ENCODE results near the gene GMDS.

Gene GMDS

DNA sequence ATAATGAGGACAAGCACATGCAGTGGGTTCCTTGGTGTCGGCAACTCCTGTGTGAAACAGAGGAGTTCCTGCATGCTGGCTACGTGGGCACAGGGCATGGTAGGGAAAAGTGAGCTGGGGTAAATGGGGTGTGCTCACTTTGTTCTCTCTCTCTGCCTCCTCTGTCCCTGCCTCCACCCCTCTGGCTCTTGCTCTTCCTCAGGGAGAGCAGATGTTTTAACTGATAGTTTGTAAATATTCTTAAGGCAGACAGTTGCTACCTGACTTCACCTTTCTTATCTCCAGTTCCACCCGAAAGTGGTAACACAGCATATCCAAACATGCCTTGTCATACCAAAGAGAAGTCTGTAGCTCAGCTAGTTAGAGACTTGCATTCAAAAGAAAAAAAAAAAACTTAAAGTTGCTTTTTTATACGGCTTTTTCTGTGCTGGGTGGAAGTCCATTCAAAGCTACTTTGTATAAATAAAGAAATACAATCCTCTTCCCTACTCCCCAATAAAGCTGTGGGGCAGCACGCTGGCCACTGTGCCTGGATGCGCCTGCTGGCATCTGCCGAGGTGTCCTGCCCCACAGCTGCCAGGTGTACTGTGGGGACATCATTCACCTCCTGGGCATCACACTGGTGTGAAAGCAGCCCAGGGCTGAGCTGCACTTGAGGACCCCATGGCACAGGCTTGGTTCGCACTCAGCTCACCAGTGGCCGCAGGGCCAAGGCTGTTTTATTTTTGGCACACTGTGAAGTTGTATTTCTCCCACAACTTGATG, 542.1 kb downstream of the GMDS start:
- TF ChIP-seq, protein P1, sequence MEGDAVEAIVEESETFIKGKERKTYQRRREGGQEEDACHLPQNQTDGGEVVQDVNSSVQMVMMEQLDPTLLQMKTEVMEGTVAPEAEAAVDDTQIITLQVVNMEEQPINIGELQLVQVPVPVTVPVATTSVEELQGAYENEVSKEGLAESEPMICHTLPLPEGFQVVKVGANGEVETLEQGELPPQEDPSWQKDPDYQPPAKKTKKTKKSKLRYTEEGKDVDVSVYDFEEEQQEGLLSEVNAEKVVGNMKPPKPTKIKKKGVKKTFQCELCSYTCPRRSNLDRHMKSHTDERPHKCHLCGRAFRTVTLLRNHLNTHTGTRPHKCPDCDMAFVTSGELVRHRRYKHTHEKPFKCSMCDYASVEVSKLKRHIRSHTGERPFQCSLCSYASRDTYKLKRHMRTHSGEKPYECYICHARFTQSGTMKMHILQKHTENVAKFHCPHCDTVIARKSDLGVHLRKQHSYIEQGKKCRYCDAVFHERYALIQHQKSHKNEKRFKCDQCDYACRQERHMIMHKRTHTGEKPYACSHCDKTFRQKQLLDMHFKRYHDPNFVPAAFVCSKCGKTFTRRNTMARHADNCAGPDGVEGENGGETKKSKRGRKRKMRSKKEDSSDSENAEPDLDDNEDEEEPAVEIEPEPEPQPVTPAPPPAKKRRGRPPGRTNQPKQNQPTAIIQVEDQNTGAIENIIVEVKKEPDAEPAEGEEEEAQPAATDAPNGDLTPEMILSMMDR (IDR thresholded peaks at IDR 0.05; ENCODE audit: borderline replicate concordance, control extremely low read depth, extremely low read depth, insufficient read depth, missing control alignments), result no peak
- in situ Hi-C loops (cut with MboI; ENCODE audit: low sequenced_read_pairs, unreplicated experiment), result no loop called here
- DNase-seq (ENCODE audit: low spot score), result no peak

DNA sequence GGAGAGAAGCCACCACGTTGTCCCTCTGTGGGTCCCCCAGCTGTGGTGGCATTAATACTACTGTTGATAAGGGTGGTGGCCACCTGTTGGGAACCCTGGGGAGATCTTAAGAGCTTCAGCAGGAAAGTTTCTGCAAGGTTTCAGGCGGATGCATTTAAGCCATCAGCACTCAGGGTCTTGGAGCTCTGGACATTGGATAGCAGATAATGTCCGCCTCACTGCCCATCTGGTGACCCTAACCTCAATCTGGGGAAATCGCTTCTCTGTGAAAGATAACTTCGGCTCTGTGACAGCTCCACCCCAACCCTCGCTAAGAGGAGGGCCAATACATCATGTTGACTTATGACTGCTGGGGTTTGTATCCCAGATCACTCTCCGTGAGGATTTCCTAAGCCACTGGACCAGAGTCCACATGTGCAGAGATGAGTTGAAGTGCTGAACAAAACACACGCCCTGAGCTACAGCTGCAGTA, 542.8 kb downstream of the GMDS start:
- TF ChIP-seq, protein P1 (IDR thresholded peaks at IDR 0.05; ENCODE audit: borderline replicate concordance, control extremely low read depth, extremely low read depth, insufficient read depth, missing control alignments), result no peak
- DNase-seq (ENCODE audit: low spot score), result no peak
- in situ Hi-C loops (cut with MboI; ENCODE audit: low sequenced_read_pairs, unreplicated experiment), result no loop called here

DNA sequence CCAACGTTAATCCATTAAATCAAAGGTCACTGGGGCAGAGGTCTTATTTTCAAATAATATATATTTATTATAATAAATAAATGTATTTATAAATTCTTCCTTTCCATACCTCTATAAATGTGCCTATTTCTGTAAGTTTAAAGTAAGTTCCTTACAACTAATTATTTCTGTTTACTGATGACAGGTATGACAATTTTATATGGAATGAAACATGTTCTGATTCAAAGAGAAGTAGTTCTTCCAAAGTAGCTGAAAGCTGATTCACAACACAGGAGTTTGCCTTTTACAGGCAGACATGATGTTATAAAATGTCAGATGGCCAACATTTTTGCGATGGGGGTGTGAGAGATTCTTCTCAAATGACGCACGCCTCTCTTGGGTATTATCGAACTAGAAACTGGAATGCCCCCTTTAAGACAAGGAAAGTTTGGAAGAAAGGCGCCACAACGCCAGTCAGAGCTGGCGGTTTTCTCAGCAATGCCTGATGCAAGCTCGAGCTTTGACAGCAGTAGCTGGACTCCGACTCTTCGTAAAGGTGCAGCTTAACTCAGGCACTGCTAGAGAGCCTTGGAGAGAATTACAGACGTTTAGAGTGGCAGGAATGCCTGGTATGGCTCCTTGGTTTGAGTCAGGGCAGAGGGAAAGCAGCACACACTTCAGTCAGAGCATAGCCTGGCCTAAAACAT, 543.6 kb downstream of the GMDS start:
- no peak for DNase-seq (ENCODE audit: low spot score)

DNA sequence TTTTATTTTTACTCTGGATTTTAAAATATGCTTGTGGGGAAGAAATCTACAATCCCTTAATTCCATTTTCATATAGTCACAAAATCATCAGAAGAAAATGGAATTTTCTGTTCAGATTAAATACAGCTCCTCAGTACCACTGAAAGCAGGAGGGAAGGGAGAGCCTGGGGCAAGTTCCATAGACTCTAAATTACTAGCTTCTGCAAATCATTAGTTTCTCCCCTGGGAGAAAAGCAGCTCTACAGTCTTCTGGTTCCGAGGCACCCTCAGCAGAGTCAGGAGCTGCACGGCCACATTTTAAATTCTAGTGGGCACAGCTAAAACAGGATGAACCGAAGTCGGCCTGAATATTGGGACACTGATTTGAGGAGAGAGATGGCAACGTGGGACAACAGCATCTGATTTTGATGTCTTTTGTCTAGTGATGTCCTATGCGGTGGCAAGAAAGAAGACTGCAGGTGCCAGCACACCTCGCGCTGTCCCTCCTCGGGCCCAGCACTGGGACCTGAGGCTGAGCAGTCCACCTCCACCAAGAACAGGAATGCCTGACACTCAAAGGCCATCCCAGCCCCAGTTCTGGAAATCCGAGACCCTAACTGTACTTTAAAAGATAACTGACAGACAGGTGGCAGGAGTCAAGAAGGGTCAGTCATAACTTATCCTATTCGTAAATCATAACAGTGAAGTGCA, 545.0 kb downstream of the GMDS start:
- no peak for DNase-seq (ENCODE audit: low spot score)
- in situ Hi-C loops (cut with MboI; ENCODE audit: low sequenced_read_pairs, unreplicated experiment), result no loop called here
- TF ChIP-seq, protein P1 (IDR thresholded peaks at IDR 0.05; ENCODE audit: borderline replicate concordance, control extremely low read depth, extremely low read depth, insufficient read depth, missing control alignments), result no peak

More for the DNA sequence above, 543.6 kb downstream of the GMDS start:
- in situ Hi-C loops (cut with MboI; ENCODE audit: low sequenced_read_pairs, unreplicated experiment), result no loop called here
- TF ChIP-seq, protein P1 (IDR thresholded peaks at IDR 0.05; ENCODE audit: borderline replicate concordance, control extremely low read depth, extremely low read depth, insufficient read depth, missing control alignments), result no peak

DNA sequence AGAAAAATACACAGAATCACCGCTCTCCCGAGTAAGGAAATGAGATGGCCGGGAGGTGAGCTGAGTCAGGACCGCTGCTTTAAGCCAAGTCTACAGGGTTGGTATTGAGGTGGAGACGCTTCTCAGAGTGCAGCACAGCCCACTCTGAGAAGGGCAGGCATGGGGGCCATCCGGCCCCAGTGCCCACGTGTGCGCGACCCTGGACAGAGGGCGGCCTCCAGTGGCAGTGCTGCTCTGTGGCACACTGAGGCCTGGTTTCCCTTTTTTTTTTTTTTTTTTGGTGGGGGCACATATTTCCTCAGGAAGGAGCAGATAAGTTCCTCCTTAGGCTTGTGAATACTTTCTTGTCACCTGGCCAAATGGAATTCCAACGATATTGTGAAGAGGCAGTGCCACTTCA, 546.9 kb downstream of the GMDS start:
- TF ChIP-seq, protein P1 (IDR thresholded peaks at IDR 0.05; ENCODE audit: borderline replicate concordance, control extremely low read depth, extremely low read depth, insufficient read depth, missing control alignments), result no peak
- DNase-seq (ENCODE audit: low spot score), result no peak

DNA sequence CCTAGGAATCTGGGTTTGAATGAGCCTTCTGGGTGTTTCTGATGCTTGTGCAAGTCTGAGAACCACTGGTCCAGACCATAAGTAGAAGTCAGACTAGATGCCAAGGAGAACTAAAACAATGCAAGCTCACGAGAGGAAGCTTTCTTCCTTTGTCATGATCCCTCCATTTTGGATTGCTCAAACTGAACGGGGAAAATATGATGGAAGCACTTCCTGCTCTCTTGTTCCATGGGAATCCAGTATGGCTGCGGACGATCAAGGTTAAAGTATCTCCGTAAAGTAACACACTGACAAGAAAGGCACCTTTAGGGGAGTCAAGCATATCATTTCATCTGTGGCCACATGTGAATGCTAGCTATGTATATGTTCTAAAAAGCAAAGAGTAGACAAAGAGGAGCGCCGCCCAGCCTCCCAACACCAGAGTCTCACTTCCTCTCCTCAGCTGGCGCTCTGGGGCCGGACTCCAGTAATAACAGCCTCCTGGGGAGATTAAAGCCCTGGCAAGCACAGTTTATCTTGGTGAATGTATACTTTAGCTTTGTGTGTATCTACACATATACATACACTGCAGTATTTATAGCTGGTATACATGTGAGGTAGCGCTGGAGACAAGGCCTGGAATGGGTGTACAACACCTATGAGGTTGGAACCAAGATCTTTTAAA, 547.6 kb downstream of the GMDS start:
- in situ Hi-C loops (cut with MboI; ENCODE audit: low sequenced_read_pairs, unreplicated experiment), result no loop called here
- DNase-seq (ENCODE audit: low spot score), result no peak
- TF ChIP-seq, protein P1 (IDR thresholded peaks at IDR 0.05; ENCODE audit: borderline replicate concordance, control extremely low read depth, extremely low read depth, insufficient read depth, missing control alignments), result no peak

More for the DNA sequence above, 546.9 kb downstream of the GMDS start:
- in situ Hi-C loops (cut with MboI; ENCODE audit: low sequenced_read_pairs, unreplicated experiment), result no loop called here

Data from GM13976 (cell line).